TTC549 (cell line): Measurements from ENCODE around the gene PDIA2.
"Not testable (repeated sequence)": the region's sequence is repeated elsewhere in the genome, so short reads cannot be mapped to it uniquely, and the experiment has no call there.

Source experiments
- FAIRE-seq: peaks from 2 replicates; lab custom pipeline; 2012; peaks lifted over from hg19 to GRCh38; lab: Jason Lieb, UNC

The PDIA2 gene

GRCh38 chr16:331181-331814, 48.3 kb downstream of the PDIA2 start:
- not testable (repeated sequence) for FAIRE-seq

GRCh38 chr16:333406-334094, 50.6 kb downstream of the PDIA2 start:
- FAIRE-seq: no peak

GRCh38 chr16:334164-334832, 51.3 kb downstream of the PDIA2 start:
- FAIRE-seq: not testable (repeated sequence)

- FAIRE-seq: not testable (repeated sequence)
These were observed 52.1 kb downstream of the PDIA2 start for GRCh38 chr16:334861-335632.

GRCh38 chr16:336269-336668, 53.3 kb downstream of the PDIA2 start:
- FAIRE-seq: no peak
